Endothelial cell of umbilical vein (primary cell): ENCODE results near the gene FSIP1. TPM values are rescaled to one million over a fixed set of nuclear protein-coding genes. Genes with fewer than 3 reads are reported as not detected.

Experiments used
- BruUV-seq: library from RNA; stranded (reverse); fragments of 400-500 nt; replicated peaks from 2 replicates; lab custom pipeline; 2021; lab: Mats Ljungman, UMichigan
- CTCF ChIA-PET: fragments of 300-600, 350-600 bp; sonication (Branson Sonifier 250); formaldehyde crosslinking; loops from one replicate; lab custom pipeline; 2021; ENCODE audit warnings: antibody characterized with exemption, inconsistent platforms; lab: Charles Lee
- POLR2A ChIA-PET: fragments of 300-600, 350-600 bp; sonication (Branson Sonifier 250); formaldehyde crosslinking; loops from one replicate; lab custom pipeline; 2021; ENCODE audit warnings: antibody characterized with exemption, inconsistent platforms; lab: Charles Lee
- DNase-seq: peaks from one replicate; pipeline ENCODE4 v3.0.0-alpha.2; 2011; ENCODE audit warnings: low read depth, low spot score
- FAIRE-seq: peaks from 2 replicates; lab custom pipeline; 2011; peaks lifted over from hg19 to GRCh38; lab: Jason Lieb, UNC
- H2AFZ ChIP-seq: 2 replicates; pipeline ENCODE4 v1.6.0; 2012; ENCODE audit warnings: low read depth, low read length, control low read depth, inconsistent platforms
- H3K27ac ChIP-seq: 2 replicates; pipeline ENCODE4 v1.5.1; 2011; ENCODE audit warnings: low read depth, mild to moderate bottlenecking, control low read depth, low read length, moderate library complexity; ENCODE audit not compliant: insufficient read depth
- H3K27me3 ChIP-seq, 2 experiments: 2 replicates each; pipeline versions ENCODE4 v1.6.0 to v1.6.1; 2011; ENCODE audit warnings: low read length in 2 of 2, mixed read lengths in 1 of 2; ENCODE audit not compliant: control insufficient read depth in 2 of 2, insufficient read depth in 2 of 2
- H3K36me3 ChIP-seq, 2 experiments: 2 replicates in 1 of 2; 3 replicates in 1 of 2; pipeline ENCODE4 v1.5.1; 2011; ENCODE audit warnings: low read length in 2 of 2, mild to moderate bottlenecking in 1 of 2, moderate library complexity in 1 of 2; ENCODE audit not compliant: control insufficient read depth in 2 of 2, insufficient read depth in 2 of 2; ENCODE audit errors: extremely low read depth in 1 of 2
- H3K4me1 ChIP-seq: 3 replicates; pipeline ENCODE4 v1.5.1; 2011; ENCODE audit warnings: mild to moderate bottlenecking, low read length; ENCODE audit not compliant: control insufficient read depth, insufficient read depth; ENCODE audit errors: extremely low read depth
- H3K4me2 ChIP-seq: 2 replicates; pipeline ENCODE4 v1.6.1; 2011; ENCODE audit warnings: low read length, control low read depth, mixed read lengths; ENCODE audit not compliant: insufficient read depth
- H3K4me3 ChIP-seq, 3 experiments: fragments of 200-600 bp in 1 of 3; sonication (generic), shearing (Covaris generic) in 1 of 3; replicated peaks in 1 of 3; 2 replicates each; pipeline ENCODE4 v1.5.1; 2011 to 2016; ENCODE audit warnings: control low read depth in 3 of 3, low read length in 3 of 3, mild to moderate bottlenecking in 2 of 3, inconsistent platforms in 1 of 3, low read depth in 1 of 3, moderate library complexity in 1 of 3; ENCODE audit not compliant: insufficient read depth in 1 of 3
- H3K79me2 ChIP-seq: 2 replicates; pipeline ENCODE4 v1.6.0; 2012; ENCODE audit warnings: low read length, inconsistent platforms; ENCODE audit not compliant: control insufficient read depth, insufficient read depth
- H3K9ac ChIP-seq: replicated peaks from 2 replicates; pipeline ENCODE3; 2011; ENCODE audit warnings: low read length, control low read depth; ENCODE audit not compliant: insufficient read depth; ENCODE audit errors: extremely low read depth
- H3K9me1 ChIP-seq: replicated peaks from 3 replicates; pipeline ENCODE4 v1.6.0; 2011; ENCODE audit warnings: mild to moderate bottlenecking, low read length; ENCODE audit not compliant: control insufficient read depth, insufficient read depth; ENCODE audit errors: extremely low read depth
- H3K9me3 ChIP-seq: replicated peaks from 2 replicates; pipeline ENCODE4 v1.5.1; 2012; ENCODE audit warnings: low read length, inconsistent platforms; ENCODE audit not compliant: control insufficient read depth, insufficient read depth
- H4K20me1 ChIP-seq: replicated peaks from 2 replicates; pipeline ENCODE3; 2011; ENCODE audit warnings: mild to moderate bottlenecking, low read length; ENCODE audit not compliant: control insufficient read depth, insufficient read depth; ENCODE audit errors: extremely low read depth
- CTCF ChIP-seq, 2 donors: IDR thresholded peaks; 1 replicate in 1 of 2; 2 replicates in 1 of 2; pipeline ENCODE4 v1.5.1; 2011; ENCODE audit warnings: low read length in 2 of 2, mild to moderate bottlenecking in 2 of 2, moderate library complexity in 2 of 2, control low read depth in 1 of 2, inconsistent platforms in 1 of 2, low read depth in 1 of 2; ENCODE audit not compliant: insufficient read depth in 1 of 2; ENCODE audit errors: extremely low read depth in 1 of 2
- EZH2 ChIP-seq: IDR thresholded peaks from 2 replicates; pipeline ENCODE4 v1.6.1; 2012; ENCODE audit warnings: borderline replicate concordance, low read depth, mild to moderate bottlenecking, moderate library complexity, low read length, inconsistent platforms; ENCODE audit not compliant: severe bottlenecking
- FOS ChIP-seq: IDR thresholded peaks from 2 replicates; pipeline ENCODE4 v1.6.1; 2011; ENCODE audit warnings: mild to moderate bottlenecking, low read length, moderate library complexity, borderline replicate concordance; ENCODE audit not compliant: insufficient read depth
- GATA2 ChIP-seq: IDR thresholded peaks from 2 replicates; pipeline ENCODE4 v1.7.0; 2011; ENCODE audit warnings: low read depth, mild to moderate bottlenecking, moderate library complexity, mixed read lengths, low read length; ENCODE audit not compliant: insufficient read length, insufficient read depth
- JUN ChIP-seq: IDR thresholded peaks from 2 replicates; pipeline ENCODE4 v1.6.1; 2011; ENCODE audit warnings: borderline replicate concordance, low read depth; ENCODE audit not compliant: insufficient read length, insufficient read depth
- MYC ChIP-seq: IDR thresholded peaks from one replicate; pipeline ENCODE4 v1.6.1; 2011; ENCODE audit warnings: mild to moderate bottlenecking, low read depth, low read length
- POLR2A ChIP-seq: IDR thresholded peaks from 2 replicates; pipeline ENCODE4 v1.6.1; 2012; ENCODE audit warnings: low read depth, mild to moderate bottlenecking, control low read depth, low read length
- POLR2AphosphoS5 ChIP-seq: IDR thresholded peaks from 2 replicates; pipeline ENCODE4 v1.6.1; 2012; ENCODE audit warnings: low read depth, mild to moderate bottlenecking, control low read depth, low read length, moderate library complexity; ENCODE audit not compliant: insufficient read depth
- dilution Hi-C: fragments of 300-500 bp; cut with MboI; formaldehyde crosslinking; loops from one replicate; pipeline ENCODE4 v1.15.0; 2019; ENCODE audit warnings: low sequenced_read_pairs; ENCODE audit not compliant: extremely low pct_ligation_motif_present
- intact Hi-C: fragments of 100-400 bp; cut with micrococcal nuclease; formaldehyde crosslinking; loops from one replicate; pipeline ENCODE4 v1.10.0; 2022
- polyA plus RNA-seq, 4 experiments: library from polyadenylated mRNA; depleted of rRNA in 3 of 4; stranded (reverse) in 3 of 4; unstranded in 1 of 4; fragments of >200 nt; gene quantifications; 2 replicates each; pipeline versions ENCODE4 v1.2.1 to v1.2.3, GENCODE V29; 2011 to 2012; ENCODE audit warnings: missing spikeins in 1 of 4
- total RNA-seq: library from RNA; stranded (reverse); gene quantifications from 2 replicates; pipeline ENCODE4 v1.2.3, GENCODE V29; 2021
- TF ChIP-seq, protein P1 (sequence below): IDR thresholded peaks from 2 replicates; pipeline ENCODE4 v1.6.1; 2011; ENCODE audit not compliant: insufficient read depth, insufficient read length

Gene FSIP1
- total and polyA plus RNA-seq, 2 donors (not counting 3 experiments of a cell fraction or from before 2014, with no cell fraction given): 0.23 to 1.1 TPM

GRCh38 chr15:39710681-39711080 is 72.0 kb downstream of the FSIP1 start:
- no peak overlapping the region for H3K4me2 ChIP-seq
- intact Hi-C loops (no loop called here), dilution Hi-C loops (no loop called here)
- no peaks in the 10 kb centered on the region for H3K27me3 ChIP-seq
- H3K9me3 ChIP-seq: no peaks in the 10 kb centered on the region
- H3K4me1 ChIP-seq: no peaks in the 10 kb centered on the region
- TF ChIP-seq FOS: no peak
- no peak for TF ChIP-seq MYC
- TF ChIP-seq JUN: no peak
- no peak for TF ChIP-seq GATA2
- no peak for TF ChIP-seq POLR2AphosphoS5
- no peak for TF ChIP-seq POLR2A
- no peak for TF ChIP-seq CTCF (IDR thresholded peaks at IDR 0.05; ENCODE audit: extremely low read depth in 1 of 2, insufficient read depth in 1 of 2, low read depth in 1 of 2, low read length in 2 of 2)
- TF ChIP-seq EZH2: no peak
- TF ChIP-seq, protein P1, sequence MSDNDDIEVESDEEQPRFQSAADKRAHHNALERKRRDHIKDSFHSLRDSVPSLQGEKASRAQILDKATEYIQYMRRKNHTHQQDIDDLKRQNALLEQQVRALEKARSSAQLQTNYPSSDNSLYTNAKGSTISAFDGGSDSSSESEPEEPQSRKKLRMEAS: no peak
- no peak for FAIRE-seq
- CTCF ChIA-PET: interaction anchor here (1.3 kb wide), 1 partner anchor 46 kb away, joined by 5 read pairs; no protein-coding TSS in a partner anchor
- no peak for DNase-seq
- H3K36me3 ChIP-seq: no peaks in the 10 kb centered on the region
- H3K9ac ChIP-seq: no peak overlapping the region
- no peaks in the 10 kb centered on the region for H4K20me1 ChIP-seq
- no peak overlapping the region for H3K27ac ChIP-seq
- BruUV-seq: no TSS peak
- POLR2A ChIA-PET: no interaction called here
- no peaks in the 10 kb centered on the region for H3K9me1 ChIP-seq
- no peak overlapping the region for H2AFZ ChIP-seq
- H3K4me3 ChIP-seq: no peak overlapping the region
- no peaks in the 10 kb centered on the region for H3K79me2 ChIP-seq
